A172 (cell line): ENCODE data around the gene RHOV. TPM values are rescaled to one million over a fixed set of nuclear protein-coding genes. Genes with fewer than 3 reads are reported as not detected.

Experiments used
- DNase-seq: peaks from one replicate; pipeline ENCODE4 v3.0.0-alpha.2; 2015; ENCODE audit warnings: low spot score
- total RNA-seq: library from RNA; depleted of rRNA; stranded (reverse); fragments of >200 nt; shearing (Covaris generic); gene quantifications from 2 replicates; pipeline ENCODE4 v1.2.3, GENCODE V29; 2014; rRNA removed

Gene RHOV
- total RNA-seq, result 0.22 and 1.4 TPM in 2 replicates

- peak; percentile 42 for DNase-seq
These were observed at the start of gene RHOV for GRCh38 chr15:40873694-40874561. RHOV (minus strand) TSS chr15:40874234; CDS start chr15:40874139, 95 bp downstream.

- DNase-seq, result no peak
These were observed 49.5 kb upstream of the RHOV start for GRCh38 chr15:40923551-40923950.

GRCh38 chr15:40922608-40923005 is 48.6 kb upstream of the RHOV start:
- DNase-seq, result no peak

- no peak for DNase-seq
These were observed 48.0 kb upstream of the RHOV start for GRCh38 chr15:40921949-40922607.

- no peak for DNase-seq
These were observed 44.9 kb upstream of the RHOV start for GRCh38 chr15:40918799-40919392.

- no peak for DNase-seq
These were observed 44.2 kb upstream of the RHOV start for GRCh38 chr15:40918146-40918798.

- no peak for DNase-seq
These were observed 43.6 kb upstream of the RHOV start for GRCh38 chr15:40917585-40917984.

- DNase-seq, result no peak
These were observed 41.6 kb upstream of the RHOV start for GRCh38 chr15:40915679-40916078.

GRCh38 chr15:40915116-40915661 is 41.2 kb upstream of the RHOV start:
- no peak for DNase-seq

- no peak for DNase-seq
These were observed 40.5 kb upstream of the RHOV start for GRCh38 chr15:40914486-40914885.

GRCh38 chr15:40914013-40914412 is 40.0 kb upstream of the RHOV start:
- DNase-seq, result no peak

- DNase-seq, result no peak
These were observed 38.4 kb upstream of the RHOV start for GRCh38 chr15:40912478-40912877.

- no peak for DNase-seq
These were observed 37.7 kb upstream of the RHOV start for GRCh38 chr15:40911693-40912092.

GRCh38 chr15:40911141-40911540 is 37.1 kb upstream of the RHOV start:
- DNase-seq, result no peak

GRCh38 chr15:40909662-40910630 is 35.9 kb upstream of the RHOV start:
- DNase-seq, result no peak

GRCh38 chr15:40908095-40908494 is 34.1 kb upstream of the RHOV start:
- DNase-seq, result no peak

- peak; percentile 41 for DNase-seq
These were observed 33.2 kb upstream of the RHOV start for GRCh38 chr15:40906991-40907802.

- DNase-seq, result peak; percentile 94
These were observed 32.3 kb upstream of the RHOV start for GRCh38 chr15:40906091-40906990.
